SHP77 (cell line): ENCODE data around the gene TTC5.
A peak's percentile ranks its signal among the peaks of the same experiment; 100 is the strongest.
"Not testable (repeated sequence)": the region's sequence is repeated elsewhere in the genome, so short reads cannot be mapped to it uniquely, and the experiment has no call there.

Source experiments
- DNase-seq, 2 experiments: peaks; one replicate each; lab custom pipeline; 2025; lab: John Stamatoyannopoulos, UW

Gene TTC5

DNA sequence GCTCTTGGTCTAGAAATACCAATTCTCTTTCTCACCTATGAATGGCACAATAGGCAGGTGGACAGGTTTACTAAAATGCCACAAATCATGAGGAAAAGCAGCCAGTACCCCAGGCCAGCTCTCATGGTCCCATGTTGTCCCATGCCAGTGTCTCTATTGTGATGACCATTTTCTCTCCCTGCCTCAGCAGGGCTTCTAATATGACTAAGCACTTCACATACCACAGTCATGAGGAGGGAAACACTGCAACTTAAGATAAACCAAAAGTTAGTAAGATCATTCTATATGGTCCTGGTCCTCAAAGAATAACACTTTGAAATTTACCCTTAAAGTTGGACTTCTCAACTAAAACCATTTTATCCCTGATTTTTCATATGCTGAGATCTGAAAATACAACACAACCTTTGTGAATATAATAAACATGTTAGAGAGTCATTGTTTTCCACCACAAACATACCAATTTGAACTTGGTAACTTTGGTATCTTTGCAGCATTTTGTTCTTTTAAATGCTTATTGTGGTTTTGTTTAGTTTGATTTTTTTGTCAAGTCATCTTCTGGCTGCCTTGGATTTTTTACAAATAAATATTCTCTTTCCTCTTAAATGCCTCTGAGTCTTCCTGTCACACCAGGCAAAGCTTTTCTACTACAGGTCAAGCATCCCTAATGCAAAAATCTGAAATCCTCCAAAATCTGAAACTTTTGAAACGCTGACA, 3.6 kb downstream of the TTC5 start:
- no peak for DNase-seq

DNA sequence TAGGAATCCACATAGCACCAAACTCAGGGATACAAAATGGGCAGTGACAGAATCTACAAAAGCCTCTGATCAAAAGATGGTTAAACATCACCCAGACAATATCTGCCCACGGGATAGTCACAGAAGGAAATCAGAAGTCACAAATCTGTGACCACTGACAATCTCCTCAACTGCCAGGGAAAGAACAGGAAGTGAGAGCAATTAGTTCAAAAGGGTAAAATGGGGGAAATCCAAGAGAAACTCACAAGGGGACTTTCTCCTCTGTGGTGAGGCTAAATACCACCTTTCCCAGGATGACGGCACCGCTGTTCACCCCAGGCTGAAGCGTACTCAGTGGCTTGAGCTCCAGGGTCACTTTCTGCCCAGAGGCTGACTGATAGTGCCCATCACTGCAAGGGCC, 10.7 kb downstream of the TTC5 start:
- no peak for DNase-seq

DNA sequence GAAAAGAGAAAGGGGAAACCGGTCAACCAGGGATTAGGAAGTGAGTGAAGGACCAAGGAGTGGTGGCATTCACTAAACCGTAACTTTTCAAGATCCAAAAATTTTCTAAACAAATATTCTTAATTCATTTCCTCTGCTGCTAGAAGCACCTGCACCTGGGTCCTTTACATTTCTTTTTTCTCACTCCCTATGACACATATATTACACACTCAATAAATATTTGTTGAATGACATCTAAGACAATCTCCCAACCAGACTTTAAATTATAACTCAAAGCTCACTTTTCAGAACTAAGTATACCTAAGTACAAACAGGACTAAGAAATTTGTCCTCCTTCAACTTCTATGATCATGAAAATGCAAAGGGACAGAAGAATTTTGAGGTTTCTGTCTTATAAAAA, 11.1 kb downstream of the TTC5 start:
- no peak for DNase-seq

DNA sequence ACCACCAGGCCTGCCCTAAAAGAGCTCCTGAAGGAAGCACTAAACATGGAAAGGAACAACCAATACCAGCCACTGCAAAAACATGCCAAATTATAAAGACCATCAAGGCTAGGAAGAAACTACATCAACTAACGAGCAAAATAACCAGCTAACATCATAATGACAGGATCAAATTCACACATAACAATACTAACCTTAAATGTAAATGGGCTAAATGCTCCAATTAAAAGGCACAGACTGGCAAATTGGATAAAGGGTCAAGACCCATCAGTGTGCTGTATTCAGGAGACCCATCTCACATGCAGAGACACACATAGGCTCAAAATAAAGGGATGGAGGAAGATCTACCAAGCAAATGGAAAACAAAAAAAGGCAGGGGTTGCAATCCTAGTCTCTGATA, 23.8 kb downstream of the TTC5 start:
- DNase-seq = not testable (repeated sequence)

DNA sequence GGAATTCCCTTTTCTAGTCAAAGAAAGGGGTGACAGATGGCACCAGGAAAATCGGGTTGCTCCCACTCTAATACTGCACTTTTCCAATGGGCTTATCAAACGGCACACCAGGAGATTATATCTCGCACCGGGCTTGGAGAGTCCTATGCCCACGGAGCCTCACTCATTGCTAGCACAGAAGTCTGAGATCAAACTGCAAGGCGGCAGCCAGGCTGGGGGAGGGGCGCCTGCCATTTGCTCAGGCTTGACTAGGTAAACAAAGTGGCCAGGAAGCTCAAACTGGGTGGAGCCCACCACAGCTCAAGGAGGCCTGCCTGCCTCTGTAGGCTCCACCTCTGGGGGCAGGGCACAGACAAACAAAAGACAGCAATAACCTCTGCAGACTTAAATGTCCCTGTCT, 25.5 kb downstream of the TTC5 start:
- peak; percentile 46 to 65 for DNase-seq

DNA sequence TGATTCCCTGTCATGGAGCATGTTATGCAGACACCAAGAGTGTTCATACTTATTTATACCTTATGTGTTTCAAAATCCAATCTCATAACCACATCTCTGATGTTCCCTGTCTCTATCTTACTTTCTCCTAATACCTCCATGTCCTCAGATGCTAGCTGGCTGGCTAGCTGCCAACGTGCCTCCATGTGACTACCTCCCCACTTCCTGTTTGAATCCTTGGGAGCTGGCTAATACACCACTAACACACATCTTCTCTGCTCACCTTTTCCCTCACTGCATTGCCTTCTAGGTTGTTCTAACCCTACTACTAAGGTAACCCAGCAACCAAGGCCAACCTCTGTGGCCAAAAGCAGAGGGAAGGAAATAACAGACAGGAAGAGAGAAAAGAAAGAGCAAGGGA, 27.3 kb downstream of the TTC5 start:
- peak; percentile 18 to 69 for DNase-seq

DNA sequence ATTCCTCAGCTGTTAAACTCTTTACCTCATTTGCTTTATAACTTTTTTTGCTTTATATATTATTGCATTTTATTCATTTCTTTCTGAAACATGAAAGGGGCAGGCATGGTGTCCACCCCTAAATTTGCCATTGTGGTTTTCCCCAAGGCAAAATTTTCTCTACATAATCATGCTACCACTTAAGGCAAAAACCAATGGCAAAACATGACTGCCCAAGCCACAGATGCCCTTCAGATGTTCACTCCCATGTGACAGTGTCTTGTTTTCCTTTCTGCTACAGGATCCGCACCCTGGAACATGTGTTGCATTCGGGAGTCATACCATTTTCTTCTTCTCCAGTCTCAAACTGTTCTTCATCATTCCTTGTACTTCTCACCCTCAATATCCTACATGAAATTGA, 28.3 kb downstream of the TTC5 start:
- DNase-seq = no peak

DNA sequence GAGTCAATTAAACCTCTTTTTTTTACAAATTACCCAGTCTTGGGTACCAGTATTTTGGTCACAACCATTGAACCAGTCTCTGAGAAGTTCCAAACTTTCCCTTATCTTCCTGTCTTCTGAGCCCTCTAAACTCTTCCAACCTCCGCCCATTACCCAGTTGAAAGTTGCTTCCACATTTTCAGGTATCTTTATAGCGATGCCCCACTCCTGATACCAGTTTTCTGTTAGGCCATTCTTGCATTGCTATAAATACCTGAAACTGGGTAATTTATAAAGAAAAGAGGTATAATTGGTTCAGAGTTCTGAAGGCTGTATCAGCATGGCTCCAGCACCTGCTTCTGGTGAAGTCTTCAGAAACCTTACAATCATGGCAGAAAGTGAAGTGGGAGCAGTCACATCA, 31.7 kb downstream of the TTC5 start:
- DNase-seq = no peak

DNA sequence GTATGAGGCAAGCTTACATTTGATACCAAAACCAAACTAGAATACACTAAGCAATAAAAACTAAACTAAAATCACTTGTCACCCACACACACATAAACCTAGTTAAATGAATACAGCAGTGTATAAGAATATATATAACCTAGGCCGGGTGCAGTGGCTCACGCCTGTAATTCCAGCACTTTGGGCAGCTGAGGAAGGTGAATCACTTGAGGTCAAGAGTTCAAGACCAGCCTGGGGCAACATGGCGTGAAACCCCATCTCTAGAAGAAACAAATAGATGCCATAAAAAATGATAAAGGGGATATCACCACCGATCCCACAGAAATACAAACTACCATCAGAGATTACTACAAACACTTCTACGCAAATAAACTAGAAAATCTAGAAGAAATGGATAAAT, 41.4 kb downstream of the TTC5 start:
- DNase-seq = not testable (repeated sequence)

DNA sequence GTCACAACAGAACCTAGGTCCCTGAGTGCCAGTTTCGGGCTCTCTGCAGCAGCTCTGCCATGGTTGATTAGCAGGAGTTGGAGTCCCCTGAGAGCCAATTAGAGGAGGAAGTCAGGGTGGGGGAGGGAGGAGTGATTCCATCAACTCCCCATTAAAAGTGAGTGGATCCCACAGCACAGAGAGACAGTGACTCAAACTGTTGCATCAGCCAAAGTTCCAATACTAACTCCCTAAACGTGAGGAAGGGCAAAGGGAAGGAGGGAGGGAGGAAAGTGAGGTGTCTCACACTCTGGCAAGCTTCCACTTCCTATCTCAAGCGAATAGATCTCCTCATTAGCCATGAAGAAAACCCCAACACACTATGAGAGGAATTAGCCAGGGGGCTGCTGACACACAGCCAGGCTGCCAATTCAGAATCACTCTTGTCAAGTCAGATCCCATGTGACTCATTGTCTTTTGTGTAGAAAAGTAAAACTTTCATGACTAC, 43.1 kb downstream of the TTC5 start:
- no peak for DNase-seq

DNA sequence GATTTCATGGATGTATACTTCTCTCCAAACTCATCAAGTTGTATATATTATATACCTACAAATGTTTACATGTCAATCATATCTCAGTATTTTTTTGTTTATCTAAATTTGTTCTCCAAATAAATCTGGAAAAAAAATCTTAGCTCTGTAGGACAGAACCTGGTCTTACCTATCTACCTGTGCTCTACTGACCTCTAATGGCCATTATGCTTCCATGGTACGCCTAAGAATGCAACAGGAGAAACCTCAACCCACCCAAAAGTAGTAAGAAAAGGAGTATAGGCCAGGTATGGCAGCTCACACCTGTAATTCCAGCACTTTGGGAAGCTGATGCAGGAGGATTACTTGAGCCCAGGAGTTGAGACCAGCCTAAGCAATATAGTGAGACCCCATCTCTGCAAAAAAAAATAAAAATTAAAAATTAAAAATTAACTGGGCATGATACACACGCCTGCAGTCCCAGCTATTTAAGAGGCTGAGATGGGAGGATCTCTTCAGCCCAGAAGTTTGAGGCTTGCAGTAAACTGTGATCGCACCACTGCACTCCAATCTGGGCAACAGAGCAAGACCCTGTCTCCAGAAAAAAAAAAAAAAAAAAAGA, 58.0 kb downstream of the TTC5 start:
- DNase-seq = peak; percentile 48 to 54
